PC-3 (cell line): ENCODE results near the gene RIC8B. TPM values are rescaled to one million over a fixed set of nuclear protein-coding genes. Genes with fewer than 3 reads are reported as not detected.

Experiments
- ATAC-seq: fragments of 200-7000 bp; cut with Tn5 transposase; 2 replicates; pipeline ENCODE4 v1.9.1; 2020; ENCODE audit warnings: mild to moderate bottlenecking, moderate library complexity
- BruUV-seq: library from RNA; stranded (reverse); fragments of 400-500 nt; replicated peaks from 2 replicates; lab custom pipeline; 2021; lab: Mats Ljungman, UMichigan
- CTCF ChIA-PET: fragments of 300-600 bp; sonication (Branson Sonifier 250); formaldehyde crosslinking; loops from one replicate; lab custom pipeline; 2022; ENCODE audit warnings: antibody characterized with exemption; lab: Charles Lee
- POLR2A ChIA-PET: fragments of 300-600 bp; sonication (Branson Sonifier 250); formaldehyde crosslinking; loops from one replicate; lab custom pipeline; 2022; ENCODE audit warnings: antibody characterized with exemption; ENCODE audit not compliant: unreplicated experiment; lab: Charles Lee
- DNase-seq: peaks from one replicate; pipeline ENCODE4 v3.0.0-alpha.2; 2015
- H2AFZ ChIP-seq: fragments of 300-600 bp; sonication (generic); 2 replicates; pipeline ENCODE4 v1.6.0; 2016; ENCODE audit warnings: antibody characterized with exemption, low read length
- H3F3A ChIP-seq: fragments of 300-600 bp; sonication (generic); one replicate; pipeline ENCODE4 v1.6.0; 2017; ENCODE audit warnings: antibody characterized with exemption, low read length, control low read depth, mild to moderate bottlenecking; ENCODE audit not compliant: unreplicated experiment
- H3K27ac ChIP-seq: fragments of 300-600 bp; sonication (generic); 2 replicates; pipeline ENCODE4 v1.5.1; 2016; ENCODE audit warnings: mild to moderate bottlenecking, low read length
- H3K27me3 ChIP-seq: fragments of 300-600 bp; sonication (generic); 2 replicates; pipeline ENCODE4 v1.6.1; 2016; ENCODE audit warnings: low read length, mixed read lengths
- H3K36me3 ChIP-seq: fragments of 300-600 bp; sonication (generic); 2 replicates; pipeline ENCODE4 v1.6.1; 2016; ENCODE audit warnings: low read depth, mixed run types, low read length, mixed read lengths
- H3K4me1 ChIP-seq: fragments of 300-600 bp; sonication (generic); 2 replicates; pipeline ENCODE4 v1.5.1; 2016; ENCODE audit warnings: low read length; ENCODE audit not compliant: insufficient read depth
- H3K4me2 ChIP-seq: fragments of 300-600 bp; sonication (generic); 2 replicates; pipeline ENCODE4 v1.6.0; 2016; ENCODE audit warnings: low read length
- H3K4me3 ChIP-seq: fragments of 300-600 bp; sonication (generic); 2 replicates; pipeline ENCODE4 v1.5.1; 2016; ENCODE audit warnings: mild to moderate bottlenecking, low read length, mixed read lengths
- H3K79me2 ChIP-seq: fragments of 300-600 bp; sonication (generic); 2 replicates; pipeline ENCODE4 v1.6.1; 2017; ENCODE audit warnings: low read length, mixed read lengths
- H3K9ac ChIP-seq: fragments of 300-600 bp; sonication (generic); 2 replicates; pipeline ENCODE4 v1.6.0; 2016; ENCODE audit warnings: mild to moderate bottlenecking, low read length
- H3K9me2 ChIP-seq: fragments of 300-600 bp; sonication (generic); replicated peaks from 2 replicates; pipeline ENCODE4 v1.6.1; 2016; ENCODE audit warnings: mixed run types, low read length, mixed read lengths
- H3K9me3 ChIP-seq: fragments of 300-600 bp; sonication (generic); 2 replicates; pipeline ENCODE4 v1.6.1; 2016; ENCODE audit warnings: low read length, mixed read lengths
- H4K20me1 ChIP-seq: fragments of 300-600 bp; sonication (generic); 2 replicates; pipeline ENCODE4 v1.6.1; 2016; ENCODE audit warnings: low read length, mixed read lengths
- CTCF ChIP-seq: fragments of 300-600 bp; sonication (generic); conservative IDR thresholded peaks from 2 replicates; pipeline ENCODE4 v1.5.1; 2017; ENCODE audit warnings: antibody characterized with exemption, low read depth, mild to moderate bottlenecking, low read length
- EZH2 ChIP-seq: fragments of 300-600 bp; sonication (generic); IDR thresholded peaks from one replicate; pipeline ENCODE4 v1.6.1; 2017; ENCODE audit warnings: antibody characterized with exemption, mild to moderate bottlenecking, low read length; ENCODE audit not compliant: unreplicated experiment
- EZH2phosphoT487 ChIP-seq: fragments of 300-600 bp; sonication (generic); IDR thresholded peaks from 2 replicates; pipeline ENCODE4 v1.6.1; 2018; ENCODE audit warnings: mild to moderate bottlenecking, antibody characterized with exemption, low read length, borderline replicate concordance
- intact Hi-C: fragments of 100-400 bp; cut with micrococcal nuclease; formaldehyde crosslinking; loops from 2 replicates; pipeline ENCODE4 v1.9.0; 2023
- total RNA-seq: library from RNA; depleted of rRNA; stranded (reverse); fragments of >200 nt; gene quantifications from 2 replicates; pipeline ENCODE4 v1.2.3, GENCODE V29; 2014

Gene RIC8B
- total RNA-seq, 1 experiment from 2014 or later = 8.6 TPM

GRCh38 chr12:106764220-106764619 is 10.3 kb upstream of the RIC8B start:
- no peak overlapping the region for H3K27ac ChIP-seq
- DNase-seq = no peak
- H3F3A ChIP-seq = no peaks in the 10 kb centered on the region
- H3K9ac ChIP-seq = no peak overlapping the region
- peaks cover 33% of the 10 kb centered on the region for H3K27me3 ChIP-seq
- H3K36me3 ChIP-seq = no peaks in the 10 kb centered on the region
- H4K20me1 ChIP-seq = no peaks in the 10 kb centered on the region
- BruUV-seq = no TSS peak
- no peaks in the 10 kb centered on the region for H3K79me2 ChIP-seq
- intact Hi-C loops = no loop called here
- no peak for ATAC-seq
- TF ChIP-seq EZH2 = no peak
- no peak for TF ChIP-seq CTCF
- TF ChIP-seq EZH2phosphoT487 = no peak
- CTCF ChIA-PET = no interaction called here
- H3K4me2 ChIP-seq = no peak overlapping the region
- H3K4me3 ChIP-seq = no peak overlapping the region
- no peaks in the 10 kb centered on the region for H3K9me2 ChIP-seq
- no peaks in the 10 kb centered on the region for H3K4me1 ChIP-seq
- no peaks in the 10 kb centered on the region for H3K9me3 ChIP-seq
- no peak overlapping the region for H2AFZ ChIP-seq
- POLR2A ChIA-PET = no interaction called here

- Histone ChIP-seq H3K79me2 (no peaks in the 10 kb centered on the region), H3K4me2 (no peak overlapping the region), H3K27ac (no peak overlapping the region), H3K9ac (no peak overlapping the region), H3K4me1 (no peaks in the 10 kb centered on the region), H3F3A (no peaks in the 10 kb centered on the region), H2AFZ (no peak overlapping the region), H3K36me3 (no peaks in the 10 kb centered on the region), H3K27me3 (peaks cover 36% of the 10 kb centered on the region), H3K4me3 (no peak overlapping the region), H4K20me1 (no peaks in the 10 kb centered on the region), H3K9me2 (no peaks in the 10 kb centered on the region), H3K9me3 (no peaks in the 10 kb centered on the region)
- intact Hi-C loops = no loop called here
- no TSS peak for BruUV-seq
- DNase-seq = no peak
- ChIA-PET POLR2A (no interaction called here), CTCF (no interaction called here)
- no peak for ATAC-seq
- TF ChIP-seq EZH2 = no peak
- TF ChIP-seq EZH2phosphoT487 = no peak
- TF ChIP-seq CTCF = no peak
Observed at GRCh38 chr12:106764738-106765137, 9.7 kb upstream of the RIC8B start.

GRCh38 chr12:106766393-106766826 is 8.1 kb upstream of the RIC8B start:
- no peaks in the 10 kb centered on the region for H3K9me2 ChIP-seq
- no peaks in the 10 kb centered on the region for H3K79me2 ChIP-seq
- no peak overlapping the region for H3K4me3 ChIP-seq
- DNase-seq = no peak
- BruUV-seq = no TSS peak
- no peak overlapping the region for H3K9ac ChIP-seq
- no peaks in the 10 kb centered on the region for H3K36me3 ChIP-seq
- H3K27me3 ChIP-seq = peaks cover 36% of the 10 kb centered on the region
- TF ChIP-seq CTCF (no peak), EZH2phosphoT487 (no peak), EZH2 (no peak)
- H3K4me2 ChIP-seq = no peak overlapping the region
- CTCF ChIA-PET = no interaction called here
- no peaks in the 10 kb centered on the region for H3K4me1 ChIP-seq
- no peak overlapping the region for H3K27ac ChIP-seq
- no peaks in the 10 kb centered on the region for H3K9me3 ChIP-seq
- no peaks in the 10 kb centered on the region for H3F3A ChIP-seq
- intact Hi-C loops = no loop called here
- POLR2A ChIA-PET = interaction anchor here (0.8 kb wide), 1 partner anchor 374 kb away, joined by 8 read pairs; no protein-coding TSS in a partner anchor
- H2AFZ ChIP-seq = no peak overlapping the region
- H4K20me1 ChIP-seq = no peaks in the 10 kb centered on the region
- no peak for ATAC-seq
